Mononuclear cell (primary cell): Measurements from ENCODE around the gene GPR141. TPM values are rescaled to one million over a fixed set of nuclear protein-coding genes. Genes with fewer than 3 reads are reported as not detected.

Experiments used
- H3K27me3 ChIP-seq: 2 replicates; pipeline ENCODE4 v1.6.0; 2011; ENCODE audit warnings: low read length, control low read depth; ENCODE audit not compliant: insufficient read depth
- H3K4me1 ChIP-seq: 2 replicates; pipeline ENCODE4 v1.5.1; 2011; ENCODE audit warnings: mild to moderate bottlenecking, low read length, control low read depth; ENCODE audit not compliant: insufficient read depth
- H3K4me3 ChIP-seq: 2 replicates; pipeline ENCODE4 v1.5.1; 2011; ENCODE audit warnings: mild to moderate bottlenecking, low read length, moderate library complexity
- H3K9me3 ChIP-seq: 2 replicates; pipeline ENCODE4 v1.5.1; 2011; ENCODE audit warnings: low read depth, mild to moderate bottlenecking, control low read depth, low read length
- total RNA-seq: library from RNA; depleted of rRNA; stranded (reverse); fragments of >200 nt; gene quantifications from one replicate; pipeline ENCODE4 v1.2.3, GENCODE V29; 2012

Gene GPR141
- total RNA-seq, 1 donor: 3.8 TPM

GRCh38 chr7:37705976-37706375 is 22.4 kb downstream of the GPR141 start:
- no peak overlapping the region for H3K4me3 ChIP-seq
- no peaks in the 10 kb centered on the region for H3K9me3 ChIP-seq
- H3K4me1 ChIP-seq: peaks cover 39% of the 10 kb centered on the region
- H3K27me3 ChIP-seq: no peaks in the 10 kb centered on the region

DNA sequence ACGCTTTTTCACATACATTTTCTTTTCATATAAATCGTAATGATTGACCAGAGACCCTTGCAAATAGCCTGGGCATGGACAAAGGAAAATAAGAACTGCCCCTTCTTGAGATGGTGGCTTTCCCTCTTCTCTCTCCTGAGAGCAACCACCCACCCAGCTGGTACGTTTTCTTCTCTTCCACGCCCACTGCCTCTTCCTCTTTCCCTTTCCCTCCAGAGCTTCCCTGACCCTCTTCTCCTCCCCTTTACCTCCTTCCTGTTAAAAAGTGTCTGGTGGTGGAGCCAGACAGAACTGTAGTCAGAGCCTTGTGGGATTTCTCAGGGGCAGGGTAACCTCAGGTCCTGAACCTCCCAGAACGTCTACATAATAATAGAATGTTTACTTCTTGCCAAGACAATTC is 23.2 kb downstream of the GPR141 start:
- no peak overlapping the region for H3K4me3 ChIP-seq
- H3K9me3 ChIP-seq: no peaks in the 10 kb centered on the region
- peaks cover 32% of the 10 kb centered on the region for H3K4me1 ChIP-seq
- H3K27me3 ChIP-seq: no peaks in the 10 kb centered on the region

GRCh38 chr7:37707754-37708485 is 24.4 kb downstream of the GPR141 start:
- no peak overlapping the region for H3K4me3 ChIP-seq
- no peaks in the 10 kb centered on the region for H3K9me3 ChIP-seq
- H3K4me1 ChIP-seq: peaks cover 40% of the 10 kb centered on the region
- H3K27me3 ChIP-seq: no peaks in the 10 kb centered on the region

- Histone ChIP-seq H3K9me3 (no peaks in the 10 kb centered on the region), H3K4me1 (peaks cover 47% of the 10 kb centered on the region), H3K27me3 (no peaks in the 10 kb centered on the region), H3K4me3 (no peak overlapping the region)
Measured at GRCh38 chr7:37709631-37710509, 26.3 kb downstream of the GPR141 start.

DNA sequence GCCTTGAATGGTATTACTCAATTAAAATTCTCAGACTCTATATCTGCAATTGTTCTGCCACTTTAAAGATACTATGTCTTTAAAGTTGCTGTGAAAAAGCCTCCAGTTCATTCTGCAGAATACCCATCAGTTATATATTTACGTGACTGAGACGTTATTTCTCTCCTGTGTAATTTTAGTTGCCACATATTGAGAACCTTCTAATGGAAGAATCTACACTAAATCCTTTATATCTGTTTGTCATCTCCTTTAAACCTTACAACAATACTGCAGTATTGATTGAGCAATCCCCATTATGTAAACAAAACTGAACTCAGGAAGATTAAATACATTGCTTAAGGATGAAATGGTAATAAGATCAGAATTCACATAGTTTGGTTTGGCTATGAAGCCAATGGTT is 30.0 kb downstream of the GPR141 start:
- H3K4me1 ChIP-seq: peaks cover 37% of the 10 kb centered on the region
- no peak overlapping the region for H3K4me3 ChIP-seq

DNA sequence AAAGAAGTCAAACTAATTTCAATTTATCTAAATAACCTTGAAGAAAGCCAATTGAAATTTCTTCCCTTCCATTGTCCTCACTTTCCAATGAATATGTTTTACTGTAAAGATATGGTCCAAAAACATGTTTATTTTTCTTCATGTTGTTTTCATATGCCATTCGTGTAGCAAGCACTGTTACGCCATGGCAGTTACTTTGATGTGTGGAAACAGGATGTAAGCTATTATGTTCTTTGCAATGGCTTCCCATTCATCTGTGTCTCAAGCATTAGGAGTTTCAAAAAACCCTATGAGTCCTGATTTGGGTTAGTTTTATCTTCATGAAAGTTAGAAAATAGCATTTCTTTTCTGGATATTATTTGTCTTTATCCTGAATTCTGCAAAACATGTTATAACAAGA is 31.0 kb downstream of the GPR141 start:
- no peaks in the 10 kb centered on the region for H3K9me3 ChIP-seq
- no peak overlapping the region for H3K4me3 ChIP-seq
- peaks cover 39% of the 10 kb centered on the region for H3K4me1 ChIP-seq
- no peaks in the 10 kb centered on the region for H3K27me3 ChIP-seq

More for the DNA sequence above, 30.0 kb downstream of the GPR141 start:
- H3K9me3 ChIP-seq: no peaks in the 10 kb centered on the region
- H3K27me3 ChIP-seq: no peaks in the 10 kb centered on the region

GRCh38 chr7:37718585-37718984 is 35.0 kb downstream of the GPR141 start:
- Histone ChIP-seq H3K4me1 (peaks cover 21% of the 10 kb centered on the region), H3K27me3 (no peaks in the 10 kb centered on the region), H3K4me3 (no peak overlapping the region), H3K9me3 (no peaks in the 10 kb centered on the region)

DNA sequence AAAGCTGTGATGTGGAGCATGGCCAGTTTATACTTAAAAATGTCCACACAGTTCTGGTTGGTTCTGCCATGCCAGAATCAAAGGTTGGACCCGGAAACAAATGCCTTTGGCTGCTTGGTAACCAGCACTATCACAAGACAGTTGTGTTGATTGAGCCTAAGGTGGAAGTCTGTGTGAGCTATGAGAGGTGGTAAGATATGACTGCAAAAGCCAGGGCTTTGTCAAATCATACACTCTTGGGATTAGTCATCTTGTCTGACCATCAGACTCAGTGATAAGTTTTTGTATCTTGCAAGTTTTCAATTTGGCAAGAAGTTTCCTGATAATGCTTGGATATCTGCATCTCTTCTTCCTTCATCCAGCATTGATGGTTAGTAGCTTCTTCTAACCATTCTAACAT is 35.5 kb downstream of the GPR141 start:
- H3K9me3 ChIP-seq: no peaks in the 10 kb centered on the region
- peaks cover 18% of the 10 kb centered on the region for H3K4me1 ChIP-seq
- no peak overlapping the region for H3K4me3 ChIP-seq
- no peaks in the 10 kb centered on the region for H3K27me3 ChIP-seq

GRCh38 chr7:37724732-37725131 is 41.2 kb downstream of the GPR141 start:
- Histone ChIP-seq H3K4me1 (peaks cover 22% of the 10 kb centered on the region), H3K27me3 (no peaks in the 10 kb centered on the region), H3K4me3 (no peak overlapping the region), H3K9me3 (no peaks in the 10 kb centered on the region)

DNA sequence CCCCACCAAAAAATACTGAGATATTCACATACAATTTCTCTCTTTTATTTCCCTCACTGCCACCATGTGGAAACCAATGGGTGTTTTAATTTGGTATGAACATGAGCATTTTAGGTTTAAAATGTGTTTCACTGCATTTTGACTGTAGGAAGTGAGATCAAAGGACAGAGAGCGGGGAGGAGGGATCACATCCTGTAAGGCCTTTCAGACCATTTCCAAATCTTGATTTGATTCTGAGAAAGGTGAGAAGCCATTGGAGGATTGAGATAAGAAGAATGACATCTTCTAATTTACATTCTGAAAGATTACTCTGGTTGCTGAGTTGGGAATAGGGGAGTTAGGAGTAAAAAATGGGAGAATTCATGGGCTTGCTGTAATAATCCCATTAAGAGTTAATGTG is 42.5 kb downstream of the GPR141 start:
- H3K4me3 ChIP-seq: no peak overlapping the region
- no peaks in the 10 kb centered on the region for H3K27me3 ChIP-seq
- peaks cover 32% of the 10 kb centered on the region for H3K4me1 ChIP-seq
- no peaks in the 10 kb centered on the region for H3K9me3 ChIP-seq

- Histone ChIP-seq H3K4me1 (peaks cover 46% of the 10 kb centered on the region), H3K27me3 (peaks cover 3% of the 10 kb centered on the region), H3K9me3 (no peaks in the 10 kb centered on the region), H3K4me3 (no peak overlapping the region)
Measured at GRCh38 chr7:37728747-37729146, 45.2 kb downstream of the GPR141 start.

- peaks cover 3% of the 10 kb centered on the region for H3K27me3 ChIP-seq
- H3K4me3 ChIP-seq: no peak overlapping the region
- no peaks in the 10 kb centered on the region for H3K9me3 ChIP-seq
- peaks cover 46% of the 10 kb centered on the region for H3K4me1 ChIP-seq
Measured at GRCh38 chr7:37729181-37729580, 45.6 kb downstream of the GPR141 start.

- no peak overlapping the region for H3K4me3 ChIP-seq
- H3K27me3 ChIP-seq: peaks cover 3% of the 10 kb centered on the region
- no peaks in the 10 kb centered on the region for H3K9me3 ChIP-seq
- peaks cover 46% of the 10 kb centered on the region for H3K4me1 ChIP-seq
Measured at GRCh38 chr7:37730501-37730900, 46.9 kb downstream of the GPR141 start.

DNA sequence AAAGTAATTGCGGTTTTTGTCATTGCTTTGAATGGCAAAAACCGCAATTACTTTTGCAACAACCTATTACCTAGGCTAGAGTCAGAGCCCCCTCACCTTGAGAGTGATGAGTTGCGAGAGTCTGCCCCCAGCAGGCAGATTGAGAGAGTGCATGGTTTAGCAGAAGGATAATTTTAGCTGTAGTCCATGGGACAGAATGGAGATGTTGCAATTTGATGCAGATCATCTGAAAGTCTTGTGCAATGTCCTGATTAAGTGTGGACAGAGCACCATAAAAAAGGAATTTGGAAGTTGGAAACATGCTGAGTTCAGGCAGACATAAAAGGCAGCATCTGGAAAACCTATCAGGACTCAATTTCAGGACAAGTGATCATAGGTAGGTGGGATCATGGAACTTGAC is 48.7 kb downstream of the GPR141 start:
- Histone ChIP-seq H3K9me3 (no peaks in the 10 kb centered on the region), H3K4me1 (peaks cover 42% of the 10 kb centered on the region), H3K27me3 (peaks cover 3% of the 10 kb centered on the region), H3K4me3 (peak overlapping the region; percentile 7)

GRCh38 chr7:37732888-37733287 is 49.3 kb downstream of the GPR141 start:
- peaks cover 3% of the 10 kb centered on the region for H3K27me3 ChIP-seq
- H3K9me3 ChIP-seq: no peaks in the 10 kb centered on the region
- no peak overlapping the region for H3K4me3 ChIP-seq
- peaks cover 42% of the 10 kb centered on the region for H3K4me1 ChIP-seq
